ENCODE data around the gene BCKDHA. TPM values are rescaled to one million over a fixed set of nuclear protein-coding genes. Genes with fewer than 3 reads are reported as not detected.

Gene BCKDHA
- total and polyA plus RNA-seq, 9 of the 15 experiments (the other 6 are each of a cell fraction or from before 2014, with no cell fraction given), result 4.5 to 52.5 (median 14.1) TPM

DNA sequence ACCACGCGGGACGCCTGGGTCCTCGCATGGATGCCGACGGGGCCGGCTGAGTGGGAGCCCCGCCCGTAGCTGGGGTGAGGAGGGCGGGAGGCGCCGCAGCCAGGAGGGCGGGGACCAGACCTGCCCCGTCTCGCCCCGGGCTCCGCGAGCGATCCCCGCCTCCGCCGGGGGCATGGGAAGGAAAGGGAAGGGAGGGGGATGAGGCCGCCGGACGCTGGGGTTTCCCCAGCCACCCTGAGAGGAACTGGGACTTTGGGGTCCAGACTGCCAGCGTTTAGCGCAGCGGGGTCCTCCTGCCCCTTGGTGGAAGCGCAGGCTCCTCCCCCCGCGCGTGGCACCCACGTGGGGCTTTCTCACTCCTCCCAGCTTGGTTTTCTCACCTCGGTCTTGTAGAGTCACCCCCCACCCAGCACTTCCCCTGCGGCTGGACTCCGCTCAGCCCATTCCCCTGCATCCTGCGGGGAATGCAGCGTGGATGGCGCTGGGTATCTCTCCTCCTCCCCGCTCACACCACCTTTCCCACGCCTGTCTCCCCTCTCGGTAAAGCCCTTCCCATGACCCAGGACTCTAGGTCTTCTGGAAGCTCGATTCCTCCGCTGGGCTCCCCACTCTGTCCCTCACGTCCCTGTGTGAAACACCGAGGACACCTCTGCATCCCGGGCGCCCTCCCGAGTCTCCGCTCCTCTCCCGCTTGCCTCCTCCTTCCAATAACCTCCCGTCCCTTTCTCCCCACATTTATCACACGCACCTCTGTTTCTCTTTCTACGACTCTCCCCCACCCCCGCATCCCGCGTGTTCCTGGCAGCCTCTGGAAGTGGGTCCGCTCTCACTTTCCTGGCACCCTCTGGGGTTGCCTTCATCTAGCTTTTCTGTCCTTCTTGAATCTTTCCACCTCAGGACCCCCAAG is 46.0 kb upstream of the BCKDHA start (continued):
- TF ChIP-seq ARNT (IDR thresholded peaks at IDR 0.05), result no peak
- TF ChIP-seq POLR2B (IDR thresholded peaks at IDR 0.05; ENCODE audit: low read depth, partially characterized antibody), result no peak
- TF ChIP-seq TEAD1 (CRISPR knock-in tag; IDR thresholded peaks at IDR 0.05), result no peak
- TF ChIP-seq ZNF140 (CRISPR knock-in tag; IDR thresholded peaks at IDR 0.05), result no peak
- TF ChIP-seq SNRNP70 (optimal IDR thresholded peaks at IDR 0.05; ENCODE audit: low read depth, low read length), result no peak
- TF ChIP-seq CBX3 (IDR thresholded peaks at IDR 0.05; ENCODE audit: borderline replicate concordance in 1 of 2, low read length in 2 of 2), result no peak
- TF ChIP-seq FIP1L1 (IDR thresholded peaks at IDR 0.05; ENCODE audit: low read depth, low read length, poor library complexity, severe bottlenecking), result peak; percentile 29
- TF ChIP-seq PPARD (CRISPR knock-in tag; IDR thresholded peaks at IDR 0.05), result no peak
- no peak for TF ChIP-seq ZNF197 (CRISPR knock-in tag; IDR thresholded peaks at IDR 0.05; ENCODE audit: low read depth)
- no peak for TF ChIP-seq ZNF639 (CRISPR knock-in tag; conservative IDR thresholded peaks at IDR 0.05 in 1 of 2, IDR thresholded peaks at IDR 0.05 in 1 of 2)
- TF ChIP-seq DACH1 (IDR thresholded peaks at IDR 0.05; ENCODE audit: partially characterized antibody), result no peak
- no peak for TF ChIP-seq SP1 (CRISPR knock-in tag; IDR thresholded peaks at IDR 0.05)
- no peak for TF ChIP-seq BCLAF1 (IDR thresholded peaks at IDR 0.05; ENCODE audit: borderline replicate concordance in 1 of 2, control insufficient read depth in 1 of 2, low read depth in 2 of 2, low read length in 1 of 2)
- TF ChIP-seq CHD2 (IDR thresholded peaks at IDR 0.05; ENCODE audit: low read depth, low read length), result no peak
- no peak for TF ChIP-seq E2F4 (CRISPR knock-in tag; IDR thresholded peaks at IDR 0.05; ENCODE audit: low read depth)
- no peak for TF ChIP-seq ELF4 (CRISPR knock-in tag; IDR thresholded peaks at IDR 0.05)
- TF ChIP-seq FOSL1 (tag; conservative IDR thresholded peaks at IDR 0.05), result no peak
- peak; percentile 82 to 87; a peak in 3 of 4 replicates for TF ChIP-seq MAZ (CRISPR knock-in tag; conservative IDR thresholded peaks at IDR 0.05 in 1 of 2, IDR thresholded peaks at IDR 0.05 in 1 of 2)
- no peak for TF ChIP-seq DMBX1 (CRISPR knock-in tag; IDR thresholded peaks at IDR 0.05; ENCODE audit: borderline replicate concordance)
- TF ChIP-seq KAT2B (IDR thresholded peaks at IDR 0.05; ENCODE audit: low read depth, low read length), result no peak
- no peak for TF ChIP-seq PHB (CRISPR knock-in tag; IDR thresholded peaks at IDR 0.05)

All from K562 (cell line).